Activated T-cell treated with anti-CD3 and anti-CD28 coated beads for 4 hours (primary cell): Measurements from ENCODE around the gene ESRRG.
"Not testable (repeated sequence)": the region's sequence is repeated elsewhere in the genome, so short reads cannot be mapped to it uniquely, and the experiment has no call there.

ENCODE experiments used
- DNase-seq: peaks from one replicate; pipeline ENCODE4 v3.0.0-alpha.2; 2020

ESRRG gene

GRCh38 chr1:216723274-216723780 lies at the start of gene ESRRG:
ESRRG (minus strand) TSS chr1:216723429; CDS start chr1:216723299, 130 bp downstream.
- DNase-seq = no peak

GRCh38 chr1:216771922-216772321 lies 48.7 kb upstream of the ESRRG start:
- DNase-seq = no peak

- DNase-seq = no peak
These were observed 43.6 kb upstream of the ESRRG start for GRCh38 chr1:216766633-216767327.

GRCh38 chr1:216765346-216766300 lies 42.4 kb upstream of the ESRRG start:
- DNase-seq = no peak

- no peak for DNase-seq
These were observed 34.9 kb upstream of the ESRRG start for GRCh38 chr1:216758161-216758560.

GRCh38 chr1:216757110-216757509 lies 33.9 kb upstream of the ESRRG start:
- no peak for DNase-seq

GRCh38 chr1:216750961-216751360 lies 27.7 kb upstream of the ESRRG start:
- no peak for DNase-seq

GRCh38 chr1:216750031-216750627 lies 26.9 kb upstream of the ESRRG start:
- no peak for DNase-seq

GRCh38 chr1:216749232-216749631 lies 26.0 kb upstream of the ESRRG start:
- DNase-seq = no peak

- no peak for DNase-seq
These were observed 19.4 kb upstream of the ESRRG start for GRCh38 chr1:216742625-216743024.

GRCh38 chr1:216740331-216740730 lies 17.1 kb upstream of the ESRRG start:
- no peak for DNase-seq

- DNase-seq = no peak
These were observed 16.6 kb upstream of the ESRRG start for GRCh38 chr1:216739793-216740192.

- DNase-seq = no peak
These were observed 8.9 kb upstream of the ESRRG start for GRCh38 chr1:216732121-216732520.

GRCh38 chr1:216731562-216731961 lies 8.3 kb upstream of the ESRRG start:
- no peak for DNase-seq

GRCh38 chr1:216726435-216726834 lies 3.2 kb upstream of the ESRRG start:
- DNase-seq = no peak

- DNase-seq = no peak
These were observed 408 bp downstream of the ESRRG start for GRCh38 chr1:216722821-216723220.

GRCh38 chr1:216721863-216722262 lies 1.4 kb downstream of the ESRRG start:
- DNase-seq = no peak

- DNase-seq = no peak
These were observed 2.2 kb downstream of the ESRRG start for GRCh38 chr1:216721062-216721461.

- DNase-seq = no peak
These were observed 11.5 kb downstream of the ESRRG start for GRCh38 chr1:216711712-216712111.

- DNase-seq = no peak
These were observed 12.5 kb downstream of the ESRRG start for GRCh38 chr1:216710598-216711333.

- DNase-seq = no peak
These were observed 13.2 kb downstream of the ESRRG start for GRCh38 chr1:216710055-216710454.

- DNase-seq = no peak
These were observed 17.6 kb downstream of the ESRRG start for GRCh38 chr1:216705676-216706075.

GRCh38 chr1:216704065-216704464 lies 19.2 kb downstream of the ESRRG start:
- DNase-seq = not testable (repeated sequence)
